KOPT-K1 (cell line): ENCODE data around the gene KRTAP13-1.

ENCODE experiments used
- H3K27ac ChIP-seq: fragments of 200-600 bp; sonication (generic); 2 replicates; pipeline ENCODE4 v1.5.1; 2016; ENCODE audit warnings: antibody characterized with exemption, mild to moderate bottlenecking, low read depth, low read length; ENCODE audit not compliant: poor library complexity, severe bottlenecking
- H3K36me3 ChIP-seq: fragments of 200-600 bp; sonication (generic); 2 replicates; pipeline ENCODE4 v1.5.1; 2017; ENCODE audit warnings: antibody characterized with exemption, mild to moderate bottlenecking, low read length, moderate library complexity; ENCODE audit not compliant: insufficient read depth
- H3K9me3 ChIP-seq: fragments of 200-600 bp; sonication (generic); 2 replicates; pipeline ENCODE4 v1.5.1; 2017; ENCODE audit warnings: antibody characterized with exemption, low read length, mild to moderate bottlenecking; ENCODE audit not compliant: insufficient read depth, poor library complexity, severe bottlenecking

Gene KRTAP13-1

GRCh38 chr21:30395731-30396130 is at the start of gene KRTAP13-1:
TSS of gene KRTAP13-1 (plus strand) at chr21:30396031. CDS start at chr21:30396087, 56 bp downstream.
- Histone ChIP-seq H3K9me3 (no peaks in the 10 kb centered on the region), H3K36me3 (no peaks in the 10 kb centered on the region)

GRCh38 chr21:30348506-30348905 is 47.3 kb upstream of the KRTAP13-1 start, which contains the start of gene KRTAP23-1:
TSS of gene KRTAP23-1 (minus strand) at chr21:30348606. CDS start at chr21:30348606, 0 bp downstream.
- Histone ChIP-seq H3K9me3 (no peaks in the 10 kb centered on the region), H3K27ac (no peak within 1 kb of the TSS), H3K36me3 (no peaks in the 10 kb centered on the region)

More at GRCh38 chr21:30395731-30396130, at the start of gene KRTAP13-1:
- H3K27ac ChIP-seq = no peak within 1 kb of the TSS

- H3K27ac ChIP-seq = no peak overlapping the region
- no peaks in the 10 kb centered on the region for H3K36me3 ChIP-seq
- no peaks in the 10 kb centered on the region for H3K9me3 ChIP-seq
Measured at GRCh38 chr21:30349572-30349971, 46.3 kb upstream of the KRTAP13-1 start.

- Histone ChIP-seq H3K9me3 (no peaks in the 10 kb centered on the region), H3K27ac (no peak overlapping the region), H3K36me3 (no peaks in the 10 kb centered on the region)
Measured at GRCh38 chr21:30351534-30351933, 44.3 kb upstream of the KRTAP13-1 start.

GRCh38 chr21:30354308-30355005 is 41.4 kb upstream of the KRTAP13-1 start:
- no peaks in the 10 kb centered on the region for H3K36me3 ChIP-seq
- no peaks in the 10 kb centered on the region for H3K9me3 ChIP-seq
- no peak overlapping the region for H3K27ac ChIP-seq

- Histone ChIP-seq H3K27ac (no peak overlapping the region), H3K36me3 (no peaks in the 10 kb centered on the region), H3K9me3 (no peaks in the 10 kb centered on the region)
Measured at GRCh38 chr21:30355906-30356305, 39.9 kb upstream of the KRTAP13-1 start.

- Histone ChIP-seq H3K9me3 (no peaks in the 10 kb centered on the region), H3K27ac (no peak within 1 kb of the TSS), H3K36me3 (no peaks in the 10 kb centered on the region)
Measured at GRCh38 chr21:30372139-30372770, 23.6 kb upstream of the KRTAP13-1 start, which contains the start of gene KRTAP13-2. TSS of gene KRTAP13-2 (minus strand) at chr21:30372271. CDS start at chr21:30372213, 58 bp downstream.

- Histone ChIP-seq H3K9me3 (no peaks in the 10 kb centered on the region), H3K36me3 (no peaks in the 10 kb centered on the region), H3K27ac (no peak overlapping the region)
Measured at GRCh38 chr21:30382201-30382600, 13.6 kb upstream of the KRTAP13-1 start.

GRCh38 chr21:30391492-30392025 is 4.3 kb upstream of the KRTAP13-1 start:
- Histone ChIP-seq H3K27ac (no peak overlapping the region), H3K36me3 (no peaks in the 10 kb centered on the region), H3K9me3 (peaks cover 5% of the 10 kb centered on the region)

- Histone ChIP-seq H3K36me3 (no peaks in the 10 kb centered on the region), H3K9me3 (peaks cover 7% of the 10 kb centered on the region), H3K27ac (no peak overlapping the region)
Measured at GRCh38 chr21:30408782-30409494, 13.1 kb downstream of the KRTAP13-1 start.

GRCh38 chr21:30415993-30416392 is 20.2 kb downstream of the KRTAP13-1 start:
- H3K27ac ChIP-seq = no peak overlapping the region
- no peaks in the 10 kb centered on the region for H3K9me3 ChIP-seq
- no peaks in the 10 kb centered on the region for H3K36me3 ChIP-seq

- Histone ChIP-seq H3K27ac (no peak within 1 kb of the TSS), H3K9me3 (no peaks in the 10 kb centered on the region), H3K36me3 (no peaks in the 10 kb centered on the region)
Measured at GRCh38 chr21:30425826-30426225, 30.0 kb downstream of the KRTAP13-1 start, which contains the start of gene KRTAP13-3. TSS of gene KRTAP13-3 (minus strand) at chr21:30425926. CDS start at chr21:30425912, 14 bp downstream.

GRCh38 chr21:30426731-30427130 is 30.9 kb downstream of the KRTAP13-1 start:
- H3K9me3 ChIP-seq = no peaks in the 10 kb centered on the region
- no peak overlapping the region for H3K27ac ChIP-seq
- H3K36me3 ChIP-seq = no peaks in the 10 kb centered on the region

GRCh38 chr21:30430170-30430655 is 34.4 kb downstream of the KRTAP13-1 start, which contains the start of gene KRTAP13-4:
TSS of gene KRTAP13-4 (plus strand) at chr21:30430220. CDS start at chr21:30430276, 56 bp downstream.
- no peak within 1 kb of the TSS for H3K27ac ChIP-seq
- no peaks in the 10 kb centered on the region for H3K36me3 ChIP-seq
- H3K9me3 ChIP-seq = no peaks in the 10 kb centered on the region
